Naive B cell (primary cell): ENCODE data around the gene PSD2. TPM values are rescaled to one million over a fixed set of nuclear protein-coding genes. Genes with fewer than 3 reads are reported as not detected.
A peak's percentile ranks its signal among the peaks of the same experiment; 100 is the strongest.
"Not testable (repeated sequence)": the region's sequence is repeated elsewhere in the genome, so short reads cannot be mapped to it uniquely, and the experiment has no call there.

Experiments
- ATAC-seq, 2 donors: fragments of 150-1000 bp; cut with Tn5 transposase; 2 replicates each; pipeline ENCODE4 v1.10.0; 2021; ENCODE audit warnings: low read depth in 2 of 2, mild to moderate bottlenecking in 2 of 2, moderate library complexity in 2 of 2
- DNase-seq: peaks from one replicate; pipeline ENCODE4 v3.0.0; 2022
- H3K27ac Mint-ChIP-seq, 6 donors: one replicate each; pipeline ENCODE4 v1.8.0; 2020 to 2022; ENCODE audit warnings: mild to moderate bottlenecking in 6 of 6, mixed read lengths in 6 of 6, moderate library complexity in 5 of 6, inconsistent platforms in 2 of 6
- H3K27me3 Mint-ChIP-seq, 3 donors: one replicate each; pipeline ENCODE4 v1.8.0; 2021 to 2022; ENCODE audit warnings: mixed read lengths in 3 of 3, mild to moderate bottlenecking in 1 of 3
- H3K36me3 Mint-ChIP-seq, 2 donors: one replicate each; pipeline ENCODE4 v1.8.0; 2020 to 2022; ENCODE audit warnings: mixed read lengths in 2 of 2, inconsistent platforms in 1 of 2, mild to moderate bottlenecking in 1 of 2
- H3K4me1 Mint-ChIP-seq, 3 donors: one replicate each; pipeline ENCODE4 v1.8.0; 2020 to 2022; ENCODE audit warnings: mixed read lengths in 3 of 3, inconsistent platforms in 1 of 3, mild to moderate bottlenecking in 1 of 3, moderate library complexity in 1 of 3
- H3K4me3 Mint-ChIP-seq, 8 donors: one replicate each; pipeline ENCODE4 v1.8.0; 2020 to 2022; ENCODE audit warnings: mild to moderate bottlenecking in 8 of 8, mixed read lengths in 8 of 8, moderate library complexity in 8 of 8, inconsistent platforms in 2 of 8
- H3K9me3 Mint-ChIP-seq, 7 donors: one replicate each; pipeline ENCODE4 v1.8.0; 2020 to 2022; ENCODE audit warnings: mixed read lengths in 7 of 7, mild to moderate bottlenecking in 5 of 7, inconsistent platforms in 2 of 7, moderate library complexity in 1 of 7
- polyA plus RNA-seq, 6 donors: library from polyadenylated mRNA; unstranded; fragments of 300-500 nt; fragmentation: Illumina TruSeq; gene quantifications; one replicate each; pipeline ENCODE4 v1.2.3, GENCODE V29; 2021; ENCODE audit warnings: low read depth in 6 of 6

PSD2 gene
- polyA plus RNA-seq, 6 donors from 2014 or later, result not detected

DNA sequence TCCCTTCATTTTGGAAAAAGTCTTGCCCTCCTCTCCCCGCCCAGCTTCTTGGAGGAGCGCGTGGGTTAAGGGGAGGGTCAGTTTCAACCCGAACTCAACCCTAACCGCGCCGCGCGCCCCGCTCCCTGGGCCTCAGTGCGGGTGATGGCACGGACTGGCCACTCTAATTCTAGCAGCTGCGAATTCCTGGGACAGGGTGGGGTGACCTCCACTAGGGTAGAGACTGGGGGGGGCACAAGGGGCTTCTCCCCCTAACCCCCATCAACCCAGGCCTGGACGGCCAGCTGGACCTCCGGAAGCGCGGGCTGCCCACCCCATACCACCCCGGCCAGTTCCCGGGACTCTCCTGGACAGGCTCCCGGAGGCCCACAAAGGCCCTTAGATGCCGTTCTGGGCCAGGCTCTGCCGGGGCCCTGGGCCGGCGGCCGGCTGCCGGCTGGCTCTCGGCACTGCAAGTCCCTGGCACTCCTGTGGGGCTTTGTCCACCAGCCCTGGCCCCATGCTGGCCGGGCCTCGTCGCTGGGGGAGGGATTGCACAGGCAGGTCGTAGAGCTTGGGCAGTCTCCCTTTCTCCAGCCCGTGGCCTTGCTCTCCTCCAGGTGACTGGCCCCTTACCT is 7.2 kb upstream of the PSD2 start:
- Mint-ChIP-seq H3K27ac (peak overlapping the region in 1 of 6 donors; percentile 39), H3K4me1 (peaks cover 0 to 6% (median 3%) of the 10 kb centered on the region in 3 donors), H3K27me3 (peaks cover 31 to 53% (median 51%) of the 10 kb centered on the region in 3 donors), H3K36me3 (peaks cover 0 to 5% of the 10 kb centered on the region in 2 donors), H3K4me3 (peak overlapping the region; percentile 48 to 92 (median 75)), H3K9me3 (no peaks in the 10 kb centered on the region)
- ATAC-seq, result no peak
- DNase-seq, result no peak

DNA sequence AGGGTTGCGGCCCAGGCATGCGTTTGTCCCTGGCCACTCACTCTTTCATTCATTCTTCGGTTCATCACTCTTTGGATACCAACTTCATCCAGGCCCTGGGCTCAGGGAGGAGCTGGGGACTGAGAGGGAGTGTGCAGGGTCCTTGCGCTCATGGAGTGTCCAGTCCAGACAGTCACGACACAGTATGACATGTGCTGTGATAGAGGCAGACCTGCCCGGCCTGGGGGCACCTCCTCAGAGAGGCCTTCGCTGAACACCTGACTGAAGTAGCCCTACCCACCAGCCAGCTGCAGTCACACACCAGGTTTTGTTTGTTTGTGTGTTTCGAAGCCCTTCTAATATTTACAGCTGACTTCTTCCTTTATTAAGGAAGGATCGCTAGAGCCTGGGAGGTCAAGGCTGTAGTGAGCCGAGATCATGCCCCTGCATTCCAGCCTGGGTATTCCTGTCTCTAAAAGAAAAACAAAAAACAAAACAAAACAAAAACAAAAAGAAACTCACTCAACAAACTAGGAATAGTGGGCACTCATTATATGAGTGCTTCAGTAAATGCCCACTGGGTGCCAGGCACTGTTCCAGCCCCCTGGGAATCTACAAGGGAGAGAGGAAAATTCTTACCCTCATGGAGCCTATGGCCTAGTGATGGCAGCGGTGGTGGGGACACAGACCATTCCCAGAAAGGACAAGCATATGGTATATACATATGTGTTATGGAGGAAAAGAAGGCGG is 6.3 kb upstream of the PSD2 start:
- ATAC-seq (no peak), DNase-seq (no peak)
- Mint-ChIP-seq H3K27me3 (peaks cover 33 to 53% (median 51%) of the 10 kb centered on the region in 3 donors), H3K4me1 (peaks cover 1 to 6% (median 3%) of the 10 kb centered on the region in 3 donors), H3K9me3 (no peaks in the 10 kb centered on the region), H3K4me3 (peak overlapping the region in 6 of 8 donors; percentile 44 to 78 (median 52)), H3K36me3 (peaks cover 0 to 5% of the 10 kb centered on the region in 2 donors), H3K27ac (peak overlapping the region in 1 of 6 donors; percentile 73)

DNA sequence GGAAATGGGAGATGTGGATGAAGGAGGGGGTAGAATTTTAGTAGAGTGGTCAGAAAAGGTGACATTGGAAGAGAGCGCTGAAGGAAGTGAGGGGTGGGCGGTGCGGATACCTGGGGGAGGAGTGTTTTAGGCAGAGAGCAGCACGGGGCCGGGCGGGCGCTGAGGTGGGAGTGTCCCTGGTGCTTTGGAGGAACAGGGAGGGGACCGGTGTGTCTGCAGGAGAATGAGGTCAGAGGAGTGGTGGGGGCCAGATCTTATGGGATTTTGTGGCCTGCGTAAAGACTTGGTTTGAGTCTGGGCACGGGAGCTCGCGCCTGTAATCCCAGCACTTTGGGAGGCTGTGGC is 5.8 kb upstream of the PSD2 start:
- Mint-ChIP-seq H3K9me3 (no peaks in the 10 kb centered on the region), H3K36me3 (peaks cover 0 to 5% of the 10 kb centered on the region in 2 donors), H3K27me3 (peaks cover 33 to 53% (median 51%) of the 10 kb centered on the region in 3 donors), H3K4me3 (no peak overlapping the region), H3K4me1 (peaks cover 5 to 6% (median 5%) of the 10 kb centered on the region in 3 donors), H3K27ac (peak overlapping the region in 1 of 6 donors; percentile 51)
- DNase-seq (no peak), ATAC-seq (no peak)

DNA sequence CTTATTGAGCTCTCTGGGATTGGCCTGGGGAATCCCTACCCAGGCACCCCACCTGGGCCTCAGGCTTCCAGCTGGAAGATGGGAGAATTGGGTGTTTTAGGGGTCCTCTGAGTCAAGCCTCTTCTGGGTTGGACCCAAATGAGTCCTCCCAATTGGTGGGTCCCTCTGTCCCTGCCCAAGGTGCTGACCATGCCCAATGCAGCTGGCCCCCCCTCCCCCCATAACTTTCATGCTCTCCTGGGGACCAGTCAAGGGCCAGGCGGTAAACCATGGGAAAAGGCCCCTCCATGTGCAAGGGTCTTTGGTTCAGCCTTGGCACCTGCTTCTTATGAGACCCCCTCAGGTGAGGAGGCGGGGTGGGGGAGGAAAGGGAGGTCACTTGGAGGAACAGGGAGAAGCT is 3.4 kb upstream of the PSD2 start:
- no peaks in the 10 kb centered on the region for H3K9me3 Mint-ChIP-seq
- H3K4me3 Mint-ChIP-seq, result no peak overlapping the region
- H3K27ac Mint-ChIP-seq, result no peak overlapping the region
- ATAC-seq (no peak), DNase-seq (no peak)
- peaks cover 35 to 59% (median 58%) of the 10 kb centered on the region in 3 donors for H3K27me3 Mint-ChIP-seq
- H3K36me3 Mint-ChIP-seq, result no peaks in the 10 kb centered on the region
- peaks cover 12 to 14% (median 14%) of the 10 kb centered on the region in 3 donors for H3K4me1 Mint-ChIP-seq

DNA sequence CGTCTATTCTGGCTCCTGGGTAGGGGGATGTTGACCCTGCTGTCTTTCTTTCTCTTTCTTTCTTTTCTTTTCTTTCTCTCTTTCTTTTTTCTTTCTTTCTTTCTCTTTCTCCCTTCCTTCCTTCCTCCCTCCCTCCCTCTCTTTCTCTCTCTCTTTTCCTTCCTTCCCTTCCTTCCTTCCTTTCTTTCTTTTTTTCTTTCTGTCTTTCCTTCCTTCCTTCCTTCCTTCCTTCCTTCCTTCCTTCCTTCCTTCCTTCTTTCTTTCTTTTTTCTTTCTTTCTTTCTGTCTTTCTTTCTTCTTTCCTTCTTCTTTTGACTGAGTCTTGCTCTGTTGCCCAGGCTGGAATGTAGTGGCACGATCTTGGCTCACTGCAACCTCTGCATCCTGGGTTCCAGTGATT is 3.0 kb upstream of the PSD2 start:
- peaks cover 37 to 64% (median 63%) of the 10 kb centered on the region in 3 donors for H3K27me3 Mint-ChIP-seq
- H3K4me3 Mint-ChIP-seq, DNase-seq, ATAC-seq, H3K9me3 Mint-ChIP-seq, H3K36me3 Mint-ChIP-seq, H3K27ac Mint-ChIP-seq: not testable (repeated sequence)
- H3K4me1 Mint-ChIP-seq, result peaks cover 8 to 14% (median 13%) of the 10 kb centered on the region in 3 donors

DNA sequence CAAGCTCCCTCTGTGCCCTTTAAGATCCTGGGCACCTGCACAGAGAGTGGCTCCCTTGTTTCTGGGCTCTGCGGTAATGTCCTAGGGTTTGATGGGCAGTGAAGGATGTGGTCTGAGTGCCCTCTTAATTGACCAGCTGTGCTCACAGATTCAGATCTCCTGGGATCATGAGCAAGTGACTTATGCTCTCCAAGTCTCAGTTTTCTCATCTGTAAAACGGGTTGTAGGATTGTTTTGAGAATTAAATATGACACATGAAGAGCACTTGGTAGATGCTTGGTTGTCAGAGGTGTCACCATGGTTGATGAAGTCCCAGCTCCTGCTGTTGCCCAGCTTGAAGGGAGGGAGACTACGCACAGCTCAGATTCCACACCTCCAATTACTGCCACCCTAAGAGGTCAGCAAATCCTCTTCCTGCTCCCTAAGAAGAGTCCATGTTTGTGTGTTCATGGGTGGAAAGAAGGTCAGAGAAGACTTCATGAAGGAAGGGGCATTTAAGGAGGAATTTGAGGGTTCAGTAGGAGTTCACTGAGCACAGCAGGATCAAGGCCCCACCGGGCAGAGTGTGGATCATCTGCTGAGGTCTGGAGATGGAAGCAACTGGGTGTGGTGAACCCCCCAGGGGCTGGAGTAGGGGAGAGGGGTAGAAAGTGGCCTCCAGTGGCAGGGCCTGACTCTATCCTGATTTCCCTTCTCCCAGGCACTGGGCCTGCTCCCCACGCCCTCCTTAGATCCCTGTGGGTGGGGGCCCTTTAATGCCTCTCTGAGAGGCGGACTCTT is 1.4 kb upstream of the PSD2 start:
- Mint-ChIP-seq H3K27ac (no peak overlapping the region), H3K27me3 (peaks cover 49 to 79% (median 76%) of the 10 kb centered on the region in 3 donors), H3K9me3 (no peaks in the 10 kb centered on the region), H3K4me3 (peak overlapping the region; percentile 42 to 87 (median 64)), H3K36me3 (no peaks in the 10 kb centered on the region), H3K4me1 (peaks cover 7 to 14% (median 11%) of the 10 kb centered on the region in 3 donors)
- DNase-seq, result no peak
- ATAC-seq, result no peak

DNA sequence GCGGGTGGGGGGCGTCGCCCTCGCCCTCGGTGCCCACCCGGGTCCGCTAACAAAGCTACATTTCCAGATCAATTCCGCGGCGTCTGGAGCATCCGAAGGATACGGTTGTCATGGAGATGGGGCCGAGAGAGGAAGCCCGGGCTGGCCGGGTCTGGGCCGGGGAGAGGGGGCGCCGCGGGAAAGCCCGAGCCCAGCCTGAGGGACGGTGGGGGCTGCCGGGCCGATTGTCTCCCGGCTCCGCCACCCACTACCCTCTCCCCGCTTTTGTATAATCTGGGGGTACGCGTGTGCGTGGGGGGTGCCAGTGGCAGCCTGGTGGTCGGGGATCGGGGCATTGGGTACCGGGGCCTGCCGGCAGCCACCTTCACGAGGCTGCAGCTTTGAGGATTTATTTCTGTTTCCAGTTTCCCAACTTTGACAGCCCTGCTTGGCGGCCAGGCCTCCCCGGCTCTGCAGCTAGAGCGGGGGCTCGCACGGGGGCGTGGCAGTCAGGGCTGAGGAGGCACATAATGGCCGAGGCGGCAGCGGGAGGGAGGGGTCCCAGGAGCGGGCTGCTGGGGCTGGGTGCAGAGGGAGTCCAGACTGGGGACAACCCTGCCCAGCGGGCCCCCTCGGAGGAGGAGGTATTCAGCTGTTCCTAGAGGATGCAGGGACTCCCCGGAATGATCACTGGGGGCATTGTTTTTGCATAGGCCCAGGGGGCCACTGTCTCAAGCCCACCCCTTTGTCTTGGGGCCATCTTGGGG is 626 bp downstream of the PSD2 start:
- DNase-seq (no peak), ATAC-seq (peak; percentile 29 to 31)
- Mint-ChIP-seq H3K9me3 (no peaks in the 10 kb centered on the region), H3K4me3 (peak overlapping the region; percentile 29 to 79 (median 73)), H3K27me3 (peaks cover 46 to 93% (median 89%) of the 10 kb centered on the region in 3 donors), H3K27ac (peak overlapping the region in 1 of 6 donors; percentile 88), H3K36me3 (peaks cover 0 to 3% of the 10 kb centered on the region in 2 donors), H3K4me1 (peaks cover 7 to 14% (median 11%) of the 10 kb centered on the region in 3 donors)

DNA sequence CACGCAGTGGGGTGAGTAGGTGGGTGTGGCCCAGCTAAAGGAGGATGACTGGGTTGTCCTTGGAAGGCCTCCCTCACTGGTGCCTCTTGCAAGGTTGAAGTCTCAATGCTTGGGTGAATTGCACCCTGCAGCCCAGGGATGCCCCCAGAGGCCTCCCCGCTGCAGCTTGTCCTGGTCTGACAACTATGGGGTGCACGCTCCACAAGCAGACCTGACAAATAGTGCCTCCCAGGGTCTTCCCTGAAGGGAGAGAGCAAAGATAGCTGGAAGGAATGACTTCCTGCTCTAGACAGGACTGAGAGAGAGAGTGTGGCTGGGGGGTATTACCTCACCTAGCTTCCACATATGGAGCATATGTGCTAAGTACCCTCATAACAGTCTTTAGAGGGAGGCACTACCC is 1.7 kb downstream of the PSD2 start:
- H3K36me3 Mint-ChIP-seq, result peaks cover 0 to 10% of the 10 kb centered on the region in 2 donors
- peaks cover 52 to 94% (median 90%) of the 10 kb centered on the region in 3 donors for H3K27me3 Mint-ChIP-seq
- no peaks in the 10 kb centered on the region for H3K9me3 Mint-ChIP-seq
- no peak for DNase-seq
- H3K27ac Mint-ChIP-seq, result no peak overlapping the region
- ATAC-seq, result no peak
- H3K4me3 Mint-ChIP-seq, result peak overlapping the region in 2 of 8 donors; percentile 6 to 7
- peaks cover 7 to 14% (median 11%) of the 10 kb centered on the region in 3 donors for H3K4me1 Mint-ChIP-seq

DNA sequence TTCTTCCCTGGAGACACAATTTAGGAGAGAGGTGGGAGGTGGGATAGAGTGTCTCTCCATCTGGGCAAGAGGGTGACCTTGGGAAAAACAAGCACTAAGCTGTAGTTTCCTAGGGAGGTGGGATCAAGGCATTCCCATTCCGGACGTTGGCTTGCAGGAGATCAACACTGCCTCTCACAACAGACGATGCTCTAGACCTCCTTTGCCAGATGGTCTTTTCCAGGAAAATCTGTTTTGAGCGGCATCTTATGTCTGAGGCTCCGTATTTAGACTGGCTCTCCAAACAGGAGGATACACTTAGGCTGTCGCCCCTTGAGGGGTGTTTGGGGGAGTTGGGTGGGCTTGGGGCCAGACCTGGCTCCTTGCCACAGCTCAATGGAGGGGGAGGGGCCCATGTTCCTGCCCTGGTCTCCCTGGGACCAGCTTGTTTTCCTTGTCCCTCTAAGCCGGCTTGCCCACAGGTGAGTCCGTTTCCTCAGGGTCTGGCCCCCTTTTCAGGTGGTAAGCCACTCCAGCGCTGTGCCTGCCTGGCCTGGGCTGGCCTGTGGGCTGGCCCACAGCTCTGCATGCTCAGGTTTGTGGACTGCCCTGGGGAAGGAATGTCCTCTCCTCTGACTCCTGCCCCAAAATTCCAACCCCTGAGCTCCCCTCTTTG is 2.4 kb downstream of the PSD2 start:
- H3K9me3 Mint-ChIP-seq, result no peaks in the 10 kb centered on the region
- peak overlapping the region in 1 of 6 donors; percentile 33 for H3K27ac Mint-ChIP-seq
- peaks cover 0 to 10% of the 10 kb centered on the region in 2 donors for H3K36me3 Mint-ChIP-seq
- ATAC-seq (no peak), DNase-seq (no peak)
- H3K4me3 Mint-ChIP-seq, result peak overlapping the region in 2 of 8 donors; percentile 6 to 7
- peaks cover 7 to 14% (median 11%) of the 10 kb centered on the region in 3 donors for H3K4me1 Mint-ChIP-seq
- peaks cover 52 to 94% (median 89%) of the 10 kb centered on the region in 3 donors for H3K27me3 Mint-ChIP-seq

DNA sequence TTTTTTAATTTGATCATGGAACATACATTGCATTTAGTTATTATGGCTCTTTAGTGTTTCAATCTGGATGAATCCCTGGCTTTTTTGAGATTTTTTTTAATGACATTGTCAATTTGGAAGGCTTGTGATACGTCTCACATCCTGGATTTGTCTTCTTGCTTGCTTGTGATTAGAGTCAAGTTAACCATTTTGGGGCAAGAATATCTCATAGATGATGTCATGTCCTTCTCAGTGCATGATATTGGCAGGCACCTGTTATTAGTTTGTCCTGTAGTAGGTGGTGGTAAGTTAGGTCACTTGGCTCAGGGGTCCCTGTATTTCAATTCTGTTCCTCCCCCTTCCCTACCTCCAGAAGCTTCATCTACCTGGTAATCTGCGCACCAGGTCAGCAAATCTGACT is 3.3 kb downstream of the PSD2 start:
- DNase-seq (no peak), ATAC-seq (no peak)
- Mint-ChIP-seq H3K4me1 (peaks cover 7 to 14% (median 11%) of the 10 kb centered on the region in 3 donors), H3K27me3 (peaks cover 51 to 94% (median 91%) of the 10 kb centered on the region in 3 donors), H3K4me3 (peak overlapping the region in 2 of 8 donors; percentile 25 to 27), H3K9me3 (no peaks in the 10 kb centered on the region), H3K36me3 (peaks cover 0 to 10% of the 10 kb centered on the region in 2 donors), H3K27ac (no peak overlapping the region)

DNA sequence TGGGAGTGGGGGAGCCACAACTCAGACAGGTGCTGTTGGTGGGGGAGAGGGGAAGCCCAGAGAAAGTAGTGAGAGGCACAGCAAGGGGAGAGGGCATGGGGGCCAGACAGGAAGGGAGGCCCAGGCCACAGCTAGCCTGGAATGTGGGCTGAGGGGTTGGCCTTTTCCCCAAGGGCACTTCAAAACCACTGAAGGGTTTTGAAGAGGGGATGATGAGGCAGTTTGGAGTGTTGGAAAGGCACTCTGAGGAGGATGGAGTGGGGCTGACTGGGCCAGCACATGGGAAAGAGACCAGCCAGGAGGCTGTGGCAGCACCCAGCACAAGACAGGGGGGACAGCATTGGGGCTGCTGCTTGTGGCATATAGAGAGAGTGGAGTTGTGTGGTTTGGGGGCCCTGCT is 3.8 kb downstream of the PSD2 start:
- Mint-ChIP-seq H3K4me3 (no peak overlapping the region), H3K36me3 (peaks cover 0 to 10% of the 10 kb centered on the region in 2 donors), H3K9me3 (no peaks in the 10 kb centered on the region), H3K27me3 (peaks cover 46 to 94% (median 90%) of the 10 kb centered on the region in 3 donors), H3K4me1 (peaks cover 7 to 12% (median 11%) of the 10 kb centered on the region in 3 donors), H3K27ac (peak overlapping the region in 1 of 6 donors; percentile 73)
- ATAC-seq (no peak), DNase-seq (no peak)

DNA sequence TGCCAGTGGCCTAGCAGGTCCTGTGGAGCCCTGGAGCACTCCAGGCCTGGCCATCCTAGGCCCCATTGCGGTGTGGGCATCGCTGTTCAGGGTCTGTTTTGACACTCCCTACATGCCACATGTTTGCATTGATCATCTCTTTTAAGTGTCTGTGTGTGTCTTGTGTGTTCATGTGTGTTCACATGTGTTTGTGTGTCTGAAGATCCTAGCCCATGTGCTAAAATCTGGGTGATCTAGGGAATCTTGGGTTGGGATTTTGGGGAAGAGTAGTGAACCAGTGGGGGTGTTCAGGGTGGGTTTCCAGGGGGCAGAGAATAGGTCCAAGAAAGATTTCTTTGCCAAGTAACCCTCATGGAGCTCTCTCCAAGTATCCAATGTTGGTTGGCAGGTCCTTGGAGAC is 8.4 kb downstream of the PSD2 start:
- no peak overlapping the region for H3K27ac Mint-ChIP-seq
- no peak for DNase-seq

More for the DNA sequence above, 8.4 kb downstream of the PSD2 start:
- H3K27me3 Mint-ChIP-seq, result peaks cover 36 to 81% (median 75%) of the 10 kb centered on the region in 3 donors
- H3K9me3 Mint-ChIP-seq, result no peaks in the 10 kb centered on the region
- H3K4me3 Mint-ChIP-seq, result no peak overlapping the region
- ATAC-seq, result no peak
- peaks cover 0 to 10% of the 10 kb centered on the region in 2 donors for H3K36me3 Mint-ChIP-seq
- H3K4me1 Mint-ChIP-seq, result no peaks in the 10 kb centered on the region
